Measurements from ENCODE around the gene SRRM4. TPM values are rescaled to one million over a fixed set of nuclear protein-coding genes. Genes with fewer than 3 reads are reported as not detected.

The SRRM4 gene
- total RNA-seq, 3 donors from 2014 or later: 0.32 TPM; not detected in 2

- Histone ChIP-seq H3K4me1 (ENCODE audit: low read depth) (no peaks in the 10 kb centered on the region), H3K4me3 (no peak overlapping the region), H3K9me3 (peaks cover 2% of the 10 kb centered on the region), H3K36me3 (ENCODE audit: low read depth) (no peaks in the 10 kb centered on the region)
- no peak for TF ChIP-seq CTCF (IDR thresholded peaks at IDR 0.05)
- no peak for DNase-seq
- intact Hi-C loops (cut with DNase I, micrococcal nuclease): no loop called here
- no peak for ATAC-seq
Measured at GRCh38 chr12:119129827-119130434, 148.6 kb downstream of the SRRM4 start.

DNA sequence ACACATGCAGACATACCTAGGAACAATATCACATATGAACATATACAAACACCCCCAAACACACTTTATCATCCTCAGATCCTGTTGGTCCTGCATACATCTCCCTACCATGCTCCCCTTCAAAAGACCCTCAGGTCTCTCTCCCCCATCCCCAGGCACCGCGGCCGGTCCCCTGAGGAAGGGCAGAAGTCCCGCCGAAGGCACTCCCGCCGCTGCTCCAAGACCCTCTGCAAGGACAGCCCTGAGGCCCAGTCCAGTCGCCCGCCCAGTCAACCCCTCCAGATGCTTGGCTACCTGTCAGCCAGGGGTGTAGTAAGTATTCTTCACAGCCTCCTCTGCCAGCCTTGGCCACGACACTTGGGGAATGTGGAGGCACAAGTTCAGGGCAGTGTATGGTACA is 149.2 kb downstream of the SRRM4 start:
- no peak for TF ChIP-seq CTCF (IDR thresholded peaks at IDR 0.05)
- H3K9me3 ChIP-seq: peaks cover 2% of the 10 kb centered on the region
- no peaks in the 10 kb centered on the region for H3K36me3 ChIP-seq (ENCODE audit: low read depth)
- DNase-seq (no peak), ATAC-seq (no peak)
- no peak overlapping the region for H3K4me3 ChIP-seq
- H3K4me1 ChIP-seq (ENCODE audit: low read depth): no peaks in the 10 kb centered on the region
- intact Hi-C loops (cut with DNase I, micrococcal nuclease): no loop called here

DNA sequence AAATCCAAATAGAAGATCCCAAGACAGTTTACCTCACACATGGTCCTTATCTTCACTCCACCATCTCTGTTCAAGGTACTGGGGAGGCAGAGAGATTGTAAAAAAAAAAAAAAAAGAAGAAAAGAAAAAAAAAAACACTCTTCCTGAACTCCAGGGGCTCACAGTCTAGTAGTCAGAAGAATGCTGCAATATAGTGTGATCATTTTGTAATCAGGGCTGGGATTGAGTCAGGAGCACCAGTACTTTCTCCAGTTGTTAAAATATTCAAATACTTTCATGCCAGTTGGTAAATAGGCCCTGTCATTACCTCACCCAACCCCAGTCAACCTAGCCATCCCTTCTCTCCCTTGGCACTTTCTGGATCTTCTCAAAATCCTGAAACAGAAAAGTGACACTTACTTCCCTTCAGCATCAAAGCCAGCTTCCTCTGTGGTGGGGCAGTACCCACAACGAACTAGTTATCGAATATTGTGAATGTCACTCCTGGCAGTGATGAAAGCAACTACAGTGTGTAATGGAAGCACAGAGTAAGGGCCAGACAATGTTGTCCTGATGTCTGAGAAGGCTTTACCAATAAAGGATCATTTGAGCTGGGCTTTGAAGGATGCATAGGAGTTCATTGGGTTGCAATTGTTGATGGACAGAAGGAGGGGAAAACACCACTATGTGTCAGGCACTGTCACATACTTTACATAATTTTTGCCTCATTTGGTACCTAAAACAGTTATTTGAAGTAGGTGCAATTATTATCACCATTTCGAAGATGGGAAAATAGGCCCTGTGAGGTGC is 153.1 kb downstream of the SRRM4 start:
- TF ChIP-seq CTCF (IDR thresholded peaks at IDR 0.05): no peak
- no peak for DNase-seq
- ATAC-seq: no peak
- Histone ChIP-seq H3K36me3 (ENCODE audit: low read depth) (no peaks in the 10 kb centered on the region), H3K9me3 (peaks cover 2% of the 10 kb centered on the region), H3K4me1 (ENCODE audit: low read depth) (no peaks in the 10 kb centered on the region), H3K4me3 (no peak overlapping the region)
- intact Hi-C loops (cut with DNase I, micrococcal nuclease): no loop called here

GRCh38 chr12:119136811-119137410 is 155.6 kb downstream of the SRRM4 start:
- no peak for DNase-seq
- no peak for TF ChIP-seq CTCF (IDR thresholded peaks at IDR 0.05)
- ATAC-seq: no peak
- intact Hi-C loops (cut with DNase I, micrococcal nuclease): no loop called here
- Histone ChIP-seq H3K4me1 (ENCODE audit: low read depth) (no peaks in the 10 kb centered on the region), H3K9me3 (peaks cover 2% of the 10 kb centered on the region), H3K36me3 (ENCODE audit: low read depth) (no peaks in the 10 kb centered on the region), H3K4me3 (no peak overlapping the region)

DNA sequence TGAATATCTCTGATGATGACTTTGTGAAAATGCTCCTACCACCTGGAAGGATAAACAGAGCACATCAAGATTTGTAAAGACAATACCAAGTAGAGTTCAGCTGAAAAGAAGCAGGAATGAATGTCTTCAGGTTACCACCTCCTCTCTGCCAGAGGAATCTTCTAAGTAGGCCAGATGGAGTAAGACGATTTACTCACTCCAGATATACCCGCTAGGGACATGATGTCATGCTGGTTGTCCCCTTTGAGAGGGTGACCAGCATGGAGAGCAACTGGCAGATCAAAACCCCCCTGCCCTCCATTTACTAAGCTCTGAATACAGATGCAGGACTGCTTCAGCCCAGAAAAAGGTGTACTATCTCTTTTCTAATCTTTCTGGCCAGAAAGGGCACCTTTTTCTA is 158.1 kb downstream of the SRRM4 start:
- ATAC-seq: no peak
- Histone ChIP-seq H3K4me3 (no peak overlapping the region), H3K36me3 (ENCODE audit: low read depth) (no peaks in the 10 kb centered on the region), H3K9me3 (peaks cover 2% of the 10 kb centered on the region), H3K4me1 (ENCODE audit: low read depth) (no peaks in the 10 kb centered on the region)
- intact Hi-C loops (cut with DNase I, micrococcal nuclease): no loop called here
- no peak for DNase-seq
- no peak for TF ChIP-seq CTCF (IDR thresholded peaks at IDR 0.05)
